Measurements from ENCODE around the gene IL15RA. TPM values are rescaled to one million over a fixed set of nuclear protein-coding genes. Genes with fewer than 3 reads are reported as not detected.

Gene IL15RA
- total RNA-seq, 1 donor from 2014 or later: 23.1 TPM

DNA sequence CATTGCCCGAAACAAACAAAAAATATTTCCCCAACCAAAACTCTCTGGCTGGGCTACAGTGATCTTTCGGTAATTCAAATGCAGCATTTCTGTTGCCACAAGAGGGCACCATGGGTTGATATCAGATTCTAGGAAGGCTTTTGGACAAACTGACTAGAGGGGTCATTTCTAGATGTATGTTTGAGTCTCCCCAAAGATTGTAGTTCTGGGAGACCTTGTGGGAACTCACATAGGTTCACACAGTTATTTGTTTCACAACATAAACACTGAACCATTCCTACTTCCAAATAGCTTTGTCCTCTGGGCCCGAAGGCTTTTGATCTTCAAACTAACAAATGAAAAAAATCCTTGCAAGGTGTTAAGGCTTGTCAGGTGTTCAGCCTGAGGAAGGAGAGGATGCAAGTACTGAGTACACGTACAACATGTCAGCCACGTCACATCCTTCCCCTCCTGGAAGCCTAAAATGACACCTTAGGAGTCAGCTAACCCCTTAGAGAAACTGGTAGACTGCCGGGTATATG lies 37.0 kb upstream of the IL15RA start:
- H3K4me3 ChIP-seq (ENCODE audit: low read depth, low read length): no peak overlapping the region
- no peak for DNase-seq (ENCODE audit: low read depth)
- no peaks in the 10 kb centered on the region for H3K36me3 ChIP-seq (ENCODE audit: control insufficient read depth, insufficient read depth, low read length)
- H3K27me3 ChIP-seq (ENCODE audit: control insufficient read depth, insufficient read depth, low read length): peaks cover 9% of the 10 kb centered on the region
- TF ChIP-seq, protein P1, sequence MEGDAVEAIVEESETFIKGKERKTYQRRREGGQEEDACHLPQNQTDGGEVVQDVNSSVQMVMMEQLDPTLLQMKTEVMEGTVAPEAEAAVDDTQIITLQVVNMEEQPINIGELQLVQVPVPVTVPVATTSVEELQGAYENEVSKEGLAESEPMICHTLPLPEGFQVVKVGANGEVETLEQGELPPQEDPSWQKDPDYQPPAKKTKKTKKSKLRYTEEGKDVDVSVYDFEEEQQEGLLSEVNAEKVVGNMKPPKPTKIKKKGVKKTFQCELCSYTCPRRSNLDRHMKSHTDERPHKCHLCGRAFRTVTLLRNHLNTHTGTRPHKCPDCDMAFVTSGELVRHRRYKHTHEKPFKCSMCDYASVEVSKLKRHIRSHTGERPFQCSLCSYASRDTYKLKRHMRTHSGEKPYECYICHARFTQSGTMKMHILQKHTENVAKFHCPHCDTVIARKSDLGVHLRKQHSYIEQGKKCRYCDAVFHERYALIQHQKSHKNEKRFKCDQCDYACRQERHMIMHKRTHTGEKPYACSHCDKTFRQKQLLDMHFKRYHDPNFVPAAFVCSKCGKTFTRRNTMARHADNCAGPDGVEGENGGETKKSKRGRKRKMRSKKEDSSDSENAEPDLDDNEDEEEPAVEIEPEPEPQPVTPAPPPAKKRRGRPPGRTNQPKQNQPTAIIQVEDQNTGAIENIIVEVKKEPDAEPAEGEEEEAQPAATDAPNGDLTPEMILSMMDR (IDR thresholded peaks at IDR 0.05; ENCODE audit: insufficient read depth, low read length, poor library complexity, severe bottlenecking): peak; percentile 67

DNA sequence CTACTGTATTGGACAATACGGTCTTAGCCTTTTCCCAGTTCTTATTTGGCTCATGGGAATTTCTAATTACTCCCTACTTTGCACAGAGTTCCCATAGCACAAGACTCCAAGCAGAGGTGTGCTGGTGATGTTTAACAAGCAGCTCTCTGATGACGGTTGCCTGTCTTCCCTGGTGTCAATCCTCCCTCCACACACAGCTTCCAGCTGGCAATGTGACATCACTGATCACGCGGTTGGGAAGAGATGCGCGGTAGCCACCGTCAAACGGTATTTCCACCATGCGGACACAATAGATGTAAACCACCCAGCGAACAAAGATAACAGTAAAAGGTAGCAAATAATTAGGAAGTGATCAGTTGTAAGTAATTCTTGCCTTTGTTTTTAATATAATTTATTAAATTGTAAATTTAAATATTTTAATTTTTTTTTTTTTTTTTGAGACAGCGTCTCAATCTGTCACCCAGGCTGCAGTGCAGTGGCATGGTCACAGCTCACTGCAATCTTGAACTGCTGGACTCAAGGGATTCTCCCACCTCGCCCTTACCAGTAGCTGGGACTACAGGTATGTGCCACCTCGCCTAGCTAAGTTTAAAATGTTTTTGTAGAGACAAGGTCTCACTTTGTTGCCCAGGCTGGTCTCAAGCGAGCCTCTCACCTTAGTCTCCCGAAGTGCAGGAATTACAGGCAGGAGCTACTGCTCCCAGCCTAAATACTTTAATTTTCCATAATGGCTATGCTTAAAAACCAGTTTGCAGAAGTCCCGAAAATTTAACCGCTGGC lies 36.3 kb upstream of the IL15RA start:
- Histone ChIP-seq H3K27me3 (ENCODE audit: control insufficient read depth, insufficient read depth, low read length) (peaks cover 9% of the 10 kb centered on the region), H3K4me3 (ENCODE audit: low read depth, low read length) (no peak overlapping the region), H3K36me3 (ENCODE audit: control insufficient read depth, insufficient read depth, low read length) (no peaks in the 10 kb centered on the region)
- DNase-seq (ENCODE audit: low read depth): no peak
- TF ChIP-seq, protein P1 (IDR thresholded peaks at IDR 0.05; ENCODE audit: insufficient read depth, low read length, poor library complexity, severe bottlenecking): no peak

DNA sequence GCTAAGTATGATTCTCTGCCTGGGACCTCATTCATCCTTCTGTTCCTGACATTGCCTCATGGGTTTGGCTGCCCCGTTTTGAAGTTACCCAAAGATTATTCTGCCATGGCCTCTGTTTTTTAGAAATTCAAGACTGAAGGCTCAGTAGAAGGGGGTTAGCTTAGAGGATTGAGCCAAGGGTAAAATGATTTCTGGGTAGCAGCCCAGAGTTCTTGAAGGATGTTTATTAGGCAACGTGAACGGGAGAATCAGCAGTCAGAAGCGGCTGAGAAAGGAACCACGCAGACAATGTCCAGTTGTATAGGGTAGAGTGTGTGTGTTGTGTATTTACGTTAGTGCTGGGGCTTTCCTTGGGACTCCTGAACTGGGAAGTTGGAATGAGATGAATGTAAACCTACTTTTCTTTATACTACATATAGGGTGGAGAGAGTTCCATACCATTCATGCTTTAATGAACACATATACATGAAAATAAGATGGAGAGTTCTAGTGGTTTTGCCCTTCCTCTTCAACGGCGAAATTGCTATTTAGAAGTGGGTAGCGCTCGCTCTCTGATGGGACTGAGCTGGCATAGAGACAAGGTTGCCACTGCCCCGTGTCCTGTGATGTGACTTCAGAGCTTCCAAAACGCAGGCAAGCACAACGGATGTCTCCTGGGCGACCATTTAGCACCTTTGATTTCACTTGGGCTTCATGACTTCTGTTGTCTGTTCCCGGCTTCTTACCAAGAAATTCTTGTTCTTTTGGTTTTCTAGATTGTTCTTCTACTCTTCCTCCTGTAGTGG lies 35.0 kb upstream of the IL15RA start:
- H3K27me3 ChIP-seq (ENCODE audit: control insufficient read depth, insufficient read depth, low read length): peaks cover 3% of the 10 kb centered on the region
- H3K36me3 ChIP-seq (ENCODE audit: control insufficient read depth, insufficient read depth, low read length): no peaks in the 10 kb centered on the region
- H3K4me3 ChIP-seq (ENCODE audit: low read depth, low read length): no peak overlapping the region
- DNase-seq (ENCODE audit: low read depth): no peak
- TF ChIP-seq, protein P1 (IDR thresholded peaks at IDR 0.05; ENCODE audit: insufficient read depth, low read length, poor library complexity, severe bottlenecking): no peak

DNA sequence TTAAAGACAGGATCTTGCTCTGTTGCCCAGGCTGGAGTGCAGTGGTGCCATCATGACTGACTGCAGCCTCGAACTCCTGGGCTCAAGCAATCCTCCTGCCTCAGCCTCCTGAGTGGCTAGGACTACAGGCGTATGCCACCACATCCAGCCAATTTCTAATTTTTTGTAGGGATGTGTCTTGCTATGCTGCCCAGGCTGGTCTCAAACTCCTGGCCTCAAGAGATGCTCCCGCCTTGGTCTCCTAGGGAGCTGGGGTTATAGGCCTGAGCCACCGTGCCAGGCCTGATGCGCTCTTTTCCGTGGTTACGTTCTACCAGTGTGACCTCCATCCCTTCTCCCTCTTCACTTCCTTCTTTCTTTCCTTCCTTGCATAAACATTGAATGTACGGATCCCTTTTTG lies 34.2 kb upstream of the IL15RA start:
- TF ChIP-seq, protein P1 (IDR thresholded peaks at IDR 0.05; ENCODE audit: insufficient read depth, low read length, poor library complexity, severe bottlenecking): no peak
- no peak for DNase-seq (ENCODE audit: low read depth)
- H3K4me3 ChIP-seq (ENCODE audit: low read depth, low read length): no peak overlapping the region
- H3K27me3 ChIP-seq (ENCODE audit: control insufficient read depth, insufficient read depth, low read length): peaks cover 3% of the 10 kb centered on the region
- no peaks in the 10 kb centered on the region for H3K36me3 ChIP-seq (ENCODE audit: control insufficient read depth, insufficient read depth, low read length)

DNA sequence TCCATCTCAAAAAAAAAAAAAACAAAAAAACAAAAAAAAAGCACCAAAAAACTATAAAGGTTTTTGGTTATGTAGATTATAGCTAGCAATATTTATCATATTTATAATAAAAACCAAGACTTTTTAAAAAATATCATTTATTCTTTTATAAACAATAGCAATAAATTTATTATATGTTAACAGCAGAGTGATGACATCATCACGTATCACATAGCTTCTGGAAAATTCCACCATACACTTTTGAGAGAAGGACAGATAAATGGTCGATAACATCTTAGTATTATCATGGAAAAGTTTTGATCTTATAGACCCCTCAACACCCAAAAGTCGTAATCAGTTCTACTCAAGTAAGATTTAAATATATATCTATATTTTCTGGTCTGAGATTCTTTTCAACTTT lies 33.2 kb upstream of the IL15RA start:
- Histone ChIP-seq H3K4me3 (ENCODE audit: low read depth, low read length) (no peak overlapping the region), H3K36me3 (ENCODE audit: control insufficient read depth, insufficient read depth, low read length) (no peaks in the 10 kb centered on the region), H3K27me3 (ENCODE audit: control insufficient read depth, insufficient read depth, low read length) (peaks cover 3% of the 10 kb centered on the region)
- DNase-seq (ENCODE audit: low read depth): no peak
- TF ChIP-seq, protein P1 (IDR thresholded peaks at IDR 0.05; ENCODE audit: insufficient read depth, low read length, poor library complexity, severe bottlenecking): no peak
